ENCODE measurements around the gene FAM151A. TPM values are rescaled to one million over a fixed set of nuclear protein-coding genes. Genes with fewer than 3 reads are reported as not detected.

Gene FAM151A
- total and polyA plus RNA-seq, 2 experiments from 2014 or later, result 0.10 TPM; not detected in 1

- H2AFZ ChIP-seq, result no peak overlapping the region
- no peaks in the 10 kb centered on the region for H3K9me2 ChIP-seq (ENCODE audit: insufficient read depth)
- H4K20me1 ChIP-seq (replicated peaks; ENCODE audit: insufficient read depth), result no peaks in the 10 kb centered on the region
- Mint-ChIP-seq H3K4me1 (peaks cover 28% of the 10 kb centered on the region), H3K36me3 (ENCODE audit: low read depth) (no peaks in the 10 kb centered on the region), H3K27ac (no peak overlapping the region), H3K4me3 (no peak overlapping the region), H3K27me3 (ENCODE audit: insufficient read depth, low read depth, poor library complexity) (peaks cover 18% of the 10 kb centered on the region), H3K9me3 (no peaks in the 10 kb centered on the region)
- no peak overlapping the region for H3K4me2 ChIP-seq
- no peaks in the 10 kb centered on the region for H3K27me3 ChIP-seq (ENCODE audit: insufficient read depth)
- TF ChIP-seq CTCF (conservative IDR thresholded peaks at IDR 0.05; ENCODE audit: low read depth in 2 of 2), result no peak
- no peak for TF ChIP-seq ZNF462 (CRISPR knock-in tag; IDR thresholded peaks at IDR 0.05)
- TF ChIP-seq CREB1 (CRISPR knock-in tag; IDR thresholded peaks at IDR 0.05; ENCODE audit: low read depth), result no peak
- TF ChIP-seq ZNF331 (CRISPR knock-in tag; IDR thresholded peaks at IDR 0.05; ENCODE audit: low read depth), result no peak
- ATAC-seq (no peak), DNase-seq (ENCODE audit: low spot score) (no peak)
- H3F3A ChIP-seq (replicated peaks; ENCODE audit: low read depth), result no peaks in the 10 kb centered on the region
- no peaks in the 10 kb centered on the region for H3K79me2 ChIP-seq (replicated peaks; ENCODE audit: insufficient read depth)
- no peaks in the 10 kb centered on the region for H3K36me3 ChIP-seq (ENCODE audit: insufficient read depth)
- no peak overlapping the region for H3K4me3 ChIP-seq
- H3K4me1 ChIP-seq (ENCODE audit: insufficient read depth), result peaks cover 4% of the 10 kb centered on the region; the same call in 1 of the 2 replicates
- no peak overlapping the region for H3K27ac ChIP-seq (ENCODE audit: low read depth)
These were observed 9.3 kb downstream of the FAM151A start for GRCh38 chr1:54614024-54614423.

- Mint-ChIP-seq H3K4me1 (peaks cover 40% of the 10 kb centered on the region), H3K27ac (peak overlapping the region; percentile 87)
- H3K27ac ChIP-seq (ENCODE audit: low read depth), result no peak overlapping the region
- TF ChIP-seq STAT1 (IDR thresholded peaks at IDR 0.05; ENCODE audit: unreplicated experiment) (no peak), ETS1 (IDR thresholded peaks at IDR 0.05) (no peak), ZNF114 (CRISPR knock-in tag; IDR thresholded peaks at IDR 0.05) (no peak)
These were observed 11.7 kb downstream of the FAM151A start for GRCh38 chr1:54611621-54612020.

More at GRCh38 chr1:54611621-54612020, 11.7 kb downstream of the FAM151A start:
- H3K79me2 ChIP-seq (replicated peaks; ENCODE audit: insufficient read depth), result no peaks in the 10 kb centered on the region
- H3K9me2 ChIP-seq (ENCODE audit: insufficient read depth), result no peaks in the 10 kb centered on the region
- no peaks in the 10 kb centered on the region for H4K20me1 ChIP-seq (replicated peaks; ENCODE audit: insufficient read depth)
- peaks cover 4% of the 10 kb centered on the region; the same call in 1 of the 2 replicates for H3K4me1 ChIP-seq (ENCODE audit: insufficient read depth)
- H2AFZ ChIP-seq, result no peak overlapping the region
- no peaks in the 10 kb centered on the region for H3K27me3 ChIP-seq (ENCODE audit: insufficient read depth)
- no peaks in the 10 kb centered on the region for H3K9me3 Mint-ChIP-seq
- no peak overlapping the region for H3K4me3 ChIP-seq
- no peak overlapping the region for H3K4me2 ChIP-seq
- H3K27me3 Mint-ChIP-seq (ENCODE audit: insufficient read depth, low read depth, poor library complexity), result peaks cover 18% of the 10 kb centered on the region
- no peaks in the 10 kb centered on the region for H3K36me3 Mint-ChIP-seq (ENCODE audit: low read depth)
- no peaks in the 10 kb centered on the region for H3K36me3 ChIP-seq (ENCODE audit: insufficient read depth)
- ATAC-seq (no peak), DNase-seq (ENCODE audit: low spot score) (no peak)
- H3F3A ChIP-seq (replicated peaks; ENCODE audit: low read depth), result no peaks in the 10 kb centered on the region
- H3K4me3 Mint-ChIP-seq, result no peak overlapping the region

Measured in GM23338 (cell line).